Skin of body (tissue), 2 donors: ENCODE measurements around the gene DPYSL3. TPM values are rescaled to one million over a fixed set of nuclear protein-coding genes. Genes with fewer than 3 reads are reported as not detected.

Source experiments
- DNase-seq: peaks from one replicate; lab custom pipeline; 2025; lab: John Stamatoyannopoulos, UW
- total RNA-seq: library from RNA; depleted of rRNA; stranded (reverse); fragments of >200 nt; gene quantifications from one replicate; pipeline ENCODE4 v1.2.3, GENCODE V29; 2014

Gene DPYSL3
- total RNA-seq, 1 donor from 2014 or later: 71.4 TPM

DNA sequence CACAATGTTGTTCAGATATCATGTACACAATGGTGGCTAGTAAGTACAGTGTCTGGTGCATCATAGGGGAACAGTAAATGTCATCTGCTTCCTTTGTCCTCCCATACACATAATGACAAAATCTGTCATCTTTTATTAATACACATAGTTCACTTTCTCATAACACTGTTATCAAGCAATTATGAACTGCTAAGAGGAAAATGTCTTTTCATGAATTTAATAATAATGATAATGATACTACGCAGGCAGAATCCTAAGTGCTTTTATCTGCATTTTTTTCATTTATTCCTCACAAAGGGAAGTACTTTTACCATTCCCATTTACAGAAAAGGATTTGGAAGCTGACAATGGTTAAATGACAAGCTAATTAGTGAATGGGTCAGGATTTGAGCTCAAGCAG, 35.7 kb downstream of the DPYSL3 start:
- DNase-seq: no peak

DNA sequence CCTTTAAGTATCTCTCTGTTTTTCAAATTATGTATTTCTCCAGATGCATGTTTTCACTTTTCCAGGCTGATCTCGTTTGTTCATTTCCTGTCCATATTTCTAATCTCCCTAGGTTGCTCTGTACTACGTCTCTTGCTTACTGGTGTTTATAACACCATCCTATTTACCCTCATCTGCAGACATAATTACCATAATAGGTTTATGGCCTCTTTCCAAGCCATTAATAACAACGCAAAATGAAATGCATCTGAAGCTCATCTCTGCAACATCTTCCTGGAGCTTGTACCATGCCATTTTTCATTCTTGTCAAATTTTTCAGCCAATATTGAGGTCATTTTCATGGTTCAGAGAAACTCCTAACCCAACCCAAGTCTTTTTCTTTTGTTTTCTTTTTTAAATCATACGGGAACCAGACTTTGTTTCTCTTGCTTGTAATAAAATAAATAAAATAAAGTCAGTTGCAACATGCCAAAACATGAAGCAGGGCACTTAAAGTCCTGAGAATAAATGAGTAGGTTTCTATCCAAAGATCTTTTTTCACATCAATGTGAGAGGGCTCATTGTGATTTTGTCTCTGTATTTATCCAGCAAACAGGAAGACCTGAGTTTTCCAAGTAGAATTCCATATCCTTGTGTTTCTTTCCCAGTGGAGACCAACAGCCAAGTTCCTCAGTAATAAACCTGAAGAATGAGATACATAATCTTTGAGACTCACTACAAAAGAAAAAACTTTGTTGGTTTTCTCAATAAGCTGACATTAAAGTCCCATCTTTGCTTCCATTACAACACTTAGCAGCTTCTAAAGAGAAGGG, 37.0 kb downstream of the DPYSL3 start:
- DNase-seq: peak; percentile 84

DNA sequence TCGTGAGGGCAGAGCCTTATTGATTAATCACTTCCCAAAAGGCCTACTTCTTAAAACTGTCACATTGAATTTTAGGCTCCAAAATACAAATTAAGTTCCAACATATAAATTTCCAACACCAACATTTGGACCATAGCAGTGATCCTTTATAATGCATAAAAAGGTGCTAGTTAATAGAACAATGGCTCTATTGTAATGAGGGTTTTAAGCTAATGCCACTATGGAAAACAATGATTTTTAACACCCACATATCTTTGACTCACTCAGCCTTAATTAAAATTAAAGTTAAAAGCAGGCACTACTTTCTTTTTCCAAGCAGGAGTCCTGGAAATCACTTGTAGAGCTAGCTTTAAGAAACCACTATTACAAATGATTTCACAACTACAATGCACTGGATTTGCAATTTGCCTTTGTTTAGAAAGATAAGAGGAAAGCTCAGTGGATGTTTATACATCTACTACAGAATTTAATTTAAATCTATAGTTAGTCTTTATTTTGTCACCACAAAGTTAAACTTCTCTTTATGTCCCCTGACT, 41.8 kb downstream of the DPYSL3 start:
- DNase-seq: no peak

DNA sequence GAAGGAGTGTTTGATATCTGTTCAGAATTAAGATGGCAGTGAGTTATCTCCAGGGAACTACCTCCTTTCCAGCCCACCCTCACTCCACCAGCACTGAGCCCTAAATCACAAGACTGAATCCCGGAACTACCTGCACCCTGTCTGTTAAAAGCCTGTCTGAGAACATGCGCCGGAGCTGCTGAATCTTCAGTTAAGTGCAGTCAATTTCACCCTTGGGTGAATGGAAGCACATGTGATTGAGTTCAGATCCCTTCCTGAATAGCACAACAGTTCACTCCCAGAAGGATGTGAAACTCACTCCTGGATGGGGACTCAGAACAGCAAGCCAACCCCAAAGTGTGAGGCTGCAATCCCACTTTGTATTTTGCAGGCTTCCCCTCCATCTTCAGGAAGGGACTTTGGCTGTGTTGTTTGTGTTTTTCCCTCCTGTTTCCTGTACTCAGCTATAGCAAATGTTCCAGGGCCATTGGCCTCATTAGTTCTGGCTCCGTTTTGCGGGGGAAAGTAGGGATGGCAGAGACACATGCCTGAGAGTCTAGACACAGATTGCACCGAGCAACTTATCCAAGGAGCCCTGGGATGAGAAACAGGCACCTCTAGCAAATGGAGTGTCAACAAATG, 43.4 kb downstream of the DPYSL3 start:
- peak; percentile 60 for DNase-seq

DNA sequence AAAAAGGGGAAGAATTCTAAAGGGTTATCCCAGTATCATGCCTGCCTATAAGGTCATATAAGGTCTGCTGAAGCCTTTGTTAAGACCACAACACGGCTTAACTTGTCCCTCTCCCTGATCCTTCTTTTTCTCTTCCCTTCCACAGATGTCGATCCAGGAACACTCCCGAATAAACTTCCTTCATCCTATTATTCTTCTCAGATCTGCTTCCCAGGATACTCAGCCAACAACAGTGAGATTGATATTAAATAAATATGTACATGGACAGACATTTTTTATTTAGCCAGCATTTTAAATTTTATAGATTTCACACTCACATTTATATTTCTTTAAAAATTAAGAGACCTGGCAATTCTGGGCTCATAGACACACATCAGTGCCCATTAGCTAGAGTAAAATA, 44.1 kb downstream of the DPYSL3 start:
- peak; percentile 20 for DNase-seq

DNA sequence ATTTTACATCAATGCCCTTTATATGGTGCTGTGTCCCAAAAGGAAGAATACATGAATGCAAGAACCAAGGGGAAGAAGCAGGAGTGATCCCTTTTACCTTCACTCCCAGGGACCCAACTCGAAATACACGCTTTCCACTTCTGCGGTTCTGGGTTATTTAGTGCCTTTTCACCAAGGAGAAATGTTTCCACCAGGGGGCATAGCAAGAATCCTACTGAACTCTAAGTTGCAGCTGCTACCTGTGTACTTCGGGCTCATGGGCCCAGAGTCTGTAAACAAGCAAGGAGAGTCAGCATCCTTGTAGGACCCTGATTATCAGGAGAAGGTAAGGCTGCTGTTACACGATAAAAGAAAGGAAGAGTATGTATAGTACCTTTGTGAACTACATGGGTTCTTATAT, 45.7 kb downstream of the DPYSL3 start:
- no peak for DNase-seq

DNA sequence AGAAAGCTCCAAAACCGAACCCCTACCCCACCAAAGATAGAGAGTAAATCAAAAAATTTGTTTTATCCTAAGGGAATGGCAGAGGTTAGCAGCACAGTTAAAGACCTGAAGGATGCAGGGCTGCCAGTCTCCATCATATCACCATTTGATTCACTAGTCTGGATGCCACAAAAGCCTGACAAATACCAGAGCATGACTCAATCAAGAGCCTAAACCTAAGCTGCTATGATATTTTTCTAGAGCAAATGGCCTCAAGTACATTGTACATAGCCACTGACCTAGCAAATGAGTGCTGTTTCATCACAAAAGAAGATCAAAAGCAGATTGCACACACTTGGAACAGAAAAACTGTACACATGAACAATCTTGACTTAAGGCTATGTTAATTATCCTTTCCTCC, 48.0 kb downstream of the DPYSL3 start:
- no peak for DNase-seq

DNA sequence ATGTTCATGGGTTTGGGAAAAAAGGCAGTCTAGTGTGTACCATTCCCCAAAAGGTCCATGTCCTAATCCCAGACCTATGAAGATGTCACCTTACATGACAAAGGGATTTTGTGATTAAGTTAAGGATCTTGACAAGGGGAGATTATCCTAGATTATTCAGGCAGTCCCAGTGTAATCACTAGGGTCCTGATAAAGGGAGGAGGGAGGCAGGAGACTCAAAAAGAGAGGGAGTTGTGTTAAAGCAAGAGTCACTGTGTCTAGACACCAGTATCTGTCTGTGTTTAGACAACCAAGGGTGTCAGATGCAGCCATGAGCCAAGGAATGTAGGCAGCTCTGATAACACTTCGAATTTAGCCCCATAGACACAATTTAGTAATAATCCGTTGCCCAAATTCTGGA, 49.5 kb downstream of the DPYSL3 start:
- no peak for DNase-seq

DNA sequence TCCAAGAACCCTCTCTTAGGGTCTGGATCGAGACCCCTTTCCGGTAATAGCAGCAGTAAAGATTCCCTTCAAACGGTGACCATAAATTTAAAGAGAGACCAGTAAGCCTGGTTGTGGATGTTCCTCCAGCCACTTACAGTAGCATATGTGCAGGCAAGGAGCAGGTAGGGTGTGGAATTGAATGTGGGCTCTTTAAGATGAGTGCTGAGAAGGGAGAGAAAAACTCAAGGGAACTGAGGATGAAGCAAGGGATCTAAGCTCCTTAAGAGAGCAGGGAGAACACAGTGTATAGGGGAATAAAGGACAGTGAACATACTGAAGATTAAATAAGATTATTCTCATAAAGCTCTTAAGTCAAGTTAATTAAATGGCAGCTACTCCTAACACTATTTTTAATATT, 51.3 kb downstream of the DPYSL3 start:
- no peak for DNase-seq

DNA sequence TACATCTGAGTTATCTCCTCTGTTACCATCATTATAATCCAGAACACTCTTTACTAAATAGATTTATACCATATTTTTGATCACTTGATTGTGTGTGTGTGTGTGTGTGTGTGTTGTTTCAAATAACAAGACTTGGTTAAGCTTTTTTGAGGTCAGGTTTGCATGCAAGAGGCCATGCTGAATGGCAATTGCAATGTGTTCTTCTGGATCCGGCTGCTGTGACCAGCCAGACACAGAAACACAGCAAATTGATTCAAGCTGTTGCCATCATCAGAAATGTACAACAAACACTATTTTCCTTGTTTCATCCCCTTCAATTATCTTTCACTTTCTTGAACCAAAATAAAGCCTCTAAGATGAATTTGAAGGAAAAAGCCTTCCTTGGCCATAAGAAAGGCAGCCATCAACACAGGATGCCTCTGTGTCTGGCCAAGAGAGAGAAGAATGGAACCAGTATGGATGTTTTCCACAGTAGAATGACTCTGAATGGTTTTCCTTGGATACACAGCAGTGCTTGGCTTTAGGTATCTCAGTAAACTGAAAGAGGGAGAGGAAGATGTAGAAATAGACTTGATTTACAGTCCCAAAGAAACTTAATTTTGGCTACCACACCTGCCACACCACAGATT, 53.9 kb downstream of the DPYSL3 start:
- peak; percentile 33 for DNase-seq

DNA sequence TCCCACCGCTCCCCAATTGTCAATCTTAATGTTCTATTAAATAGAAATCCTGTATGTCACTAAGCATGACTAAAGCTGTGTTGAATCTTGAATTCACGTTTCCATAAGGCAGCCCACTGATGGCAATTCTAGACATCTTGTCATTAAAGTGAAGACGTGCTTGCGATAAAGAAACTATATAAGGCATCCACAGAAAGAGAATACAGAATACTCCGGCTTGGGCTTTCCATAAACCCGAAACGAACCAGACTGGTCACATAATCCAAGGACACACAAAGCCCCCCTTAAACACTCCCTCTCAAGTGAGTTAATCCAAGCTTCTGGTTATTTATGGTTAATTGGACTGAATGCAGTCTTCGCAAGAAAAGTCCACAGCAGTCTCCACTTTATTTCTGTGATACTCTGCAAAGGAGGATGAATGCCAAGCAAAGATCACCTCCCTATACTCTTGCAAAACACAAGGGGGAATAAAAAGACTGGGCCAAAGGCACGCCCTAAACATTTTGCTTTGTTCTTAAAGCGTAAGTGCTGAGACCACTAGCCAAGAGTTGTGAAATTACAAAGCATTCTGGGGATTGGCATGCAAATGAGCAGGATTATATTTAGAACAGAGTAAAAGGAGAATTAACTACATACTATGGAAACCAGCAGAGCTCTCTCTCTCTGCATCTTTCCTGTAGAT, 54.7 kb downstream of the DPYSL3 start:
- peak; percentile 93 for DNase-seq

DNA sequence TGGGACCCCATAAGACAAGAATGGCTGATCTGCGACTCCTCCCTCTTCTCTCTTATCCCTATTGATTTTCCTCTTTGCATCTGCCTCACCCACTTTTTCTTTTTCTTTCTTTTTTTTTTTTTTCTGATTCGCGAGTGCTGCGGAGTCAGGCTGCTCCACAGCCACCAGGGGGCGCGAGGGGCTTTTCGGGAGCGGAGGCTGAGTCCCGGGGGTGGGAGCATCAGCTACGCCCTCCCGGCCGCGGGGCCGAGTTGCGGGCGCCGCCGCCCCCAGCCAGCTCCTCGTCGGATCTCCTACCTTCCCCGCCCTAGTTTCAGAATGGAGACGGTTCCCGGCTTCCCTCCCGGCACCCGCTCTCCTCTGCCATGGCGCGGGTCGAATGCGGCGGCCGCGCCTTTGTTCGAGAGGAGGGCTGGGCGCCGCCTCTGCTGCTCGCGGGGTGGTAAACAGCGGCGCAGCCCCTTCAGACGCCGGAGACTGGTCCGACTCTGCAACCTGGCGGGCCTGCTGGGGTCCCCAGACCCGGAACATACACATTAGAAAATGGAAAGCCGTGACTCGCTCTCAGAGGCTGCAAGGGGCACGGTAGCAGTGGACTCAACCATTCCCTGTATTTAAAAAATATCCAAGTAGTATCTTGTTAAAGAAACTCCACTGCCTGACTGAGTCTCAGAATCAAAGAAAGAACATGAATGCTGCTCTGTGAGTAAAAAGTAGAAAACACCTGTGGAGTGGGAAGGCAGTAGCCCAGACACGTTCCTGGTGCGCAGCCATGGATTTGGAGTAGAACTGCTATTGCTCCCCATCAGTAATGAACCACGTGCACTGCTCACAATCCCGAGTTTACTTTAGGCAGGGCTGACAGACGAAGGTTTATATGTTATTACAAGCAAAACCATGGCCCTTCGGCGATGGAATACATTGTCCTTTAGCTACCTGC, 55.7 kb downstream of the DPYSL3 start:
- DNase-seq: peak; percentile 80

DNA sequence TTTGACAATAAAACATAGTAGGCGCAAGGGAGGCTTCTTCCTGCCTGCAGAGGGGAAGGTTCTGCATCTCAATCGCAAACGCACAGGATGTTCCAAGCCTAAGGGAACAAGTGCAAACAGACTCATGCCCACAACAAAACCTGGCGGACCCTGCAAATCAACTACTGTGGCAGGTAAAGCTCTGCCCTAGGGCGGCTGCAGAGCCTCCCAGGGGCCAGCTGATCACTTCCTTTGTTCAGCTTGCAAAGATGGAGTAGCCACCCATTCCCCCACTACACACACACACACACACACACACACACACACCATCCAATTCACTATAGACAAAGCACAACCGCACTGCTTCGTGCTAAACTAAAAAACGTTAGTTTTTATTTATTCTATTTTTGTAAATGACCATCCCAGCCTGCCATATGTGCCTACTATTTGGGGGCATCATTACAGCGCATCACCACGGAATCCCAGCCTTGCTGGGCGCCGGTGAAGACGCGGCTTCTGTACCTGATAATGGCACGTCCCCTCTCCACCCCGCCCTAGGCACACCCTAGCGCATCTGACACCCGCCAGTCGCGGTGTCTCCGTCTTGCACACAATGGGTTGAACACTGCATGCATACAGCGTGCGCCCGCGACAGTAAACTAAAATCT, 57.6 kb downstream of the DPYSL3 start:
- no peak for DNase-seq

DNA sequence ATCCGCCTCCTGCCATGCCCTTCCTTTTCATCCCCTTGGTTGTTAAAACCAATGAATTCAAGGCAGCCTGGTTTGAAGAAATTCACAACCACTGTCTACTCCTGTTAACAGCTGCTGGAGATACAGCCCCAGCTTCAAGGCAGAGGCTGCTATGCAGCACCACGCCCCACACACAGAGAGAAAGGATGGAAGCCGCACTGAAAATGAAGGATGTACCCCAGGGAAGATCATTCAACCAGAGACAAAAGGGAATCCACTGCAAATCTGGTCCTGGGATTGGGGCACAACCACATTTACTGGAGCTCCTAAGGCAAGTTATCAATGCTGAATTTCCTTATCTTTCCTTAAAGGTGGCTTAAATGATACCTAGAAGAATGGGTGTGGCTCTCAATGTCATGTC, 58.7 kb downstream of the DPYSL3 start:
- DNase-seq: no peak

DNA sequence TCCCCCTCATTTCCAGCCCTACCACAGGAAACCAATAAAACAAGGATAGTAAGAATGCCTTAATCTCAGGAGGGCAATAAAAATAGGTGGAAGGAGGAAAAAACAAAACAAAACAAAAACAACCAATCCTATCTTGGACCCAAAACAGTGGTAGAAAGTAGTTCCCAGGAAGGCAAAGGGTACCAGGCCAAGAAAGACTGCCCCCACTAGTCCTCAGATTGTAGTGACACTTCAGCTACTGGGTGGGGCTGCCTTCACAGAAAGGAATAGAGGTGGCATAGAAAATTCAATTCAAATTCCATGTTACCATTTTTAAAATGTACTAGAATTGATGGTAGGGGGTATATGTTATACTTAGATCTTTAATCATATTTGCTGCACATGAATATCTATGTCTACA, 59.3 kb downstream of the DPYSL3 start:
- DNase-seq: no peak

DNA sequence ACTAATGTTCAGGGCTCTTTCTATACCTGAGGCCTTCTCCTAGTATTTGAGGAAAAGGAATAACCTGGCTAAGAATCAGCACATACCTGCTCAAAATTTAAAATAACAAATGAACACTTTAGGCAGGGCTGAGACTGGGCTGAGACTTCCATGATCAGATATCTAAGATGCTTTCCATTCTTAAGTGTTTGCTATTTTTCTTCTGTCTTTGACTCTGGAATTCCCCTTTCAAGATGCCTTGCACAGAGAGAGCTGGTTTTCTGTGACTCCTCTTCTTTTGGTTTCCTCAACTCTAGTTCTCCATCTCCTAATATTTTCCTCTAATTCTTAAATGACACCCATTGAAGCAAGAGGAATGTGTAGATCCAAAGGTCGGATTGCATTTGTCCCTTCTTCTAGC, 61.1 kb downstream of the DPYSL3 start:
- no peak for DNase-seq

DNA sequence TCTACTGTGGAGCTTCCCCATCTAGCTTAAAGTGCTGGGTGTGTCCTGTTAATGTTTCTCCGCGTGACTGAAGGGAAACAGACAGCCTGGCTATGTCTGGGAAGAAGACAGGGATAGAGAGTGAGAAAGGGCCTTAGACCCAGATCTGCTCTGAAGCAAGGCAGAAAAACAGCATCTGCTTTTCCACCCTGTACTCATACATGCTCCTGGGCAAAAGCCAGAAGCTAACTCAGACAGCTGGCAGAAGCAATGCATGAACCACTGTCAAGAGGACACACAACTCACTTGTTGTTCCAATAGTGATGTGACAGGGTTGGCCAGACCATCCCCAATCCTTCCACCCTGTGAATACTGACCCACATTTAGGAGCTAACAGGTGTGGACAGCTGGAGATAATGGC, 63.3 kb downstream of the DPYSL3 start:
- peak; percentile 33 for DNase-seq

DNA sequence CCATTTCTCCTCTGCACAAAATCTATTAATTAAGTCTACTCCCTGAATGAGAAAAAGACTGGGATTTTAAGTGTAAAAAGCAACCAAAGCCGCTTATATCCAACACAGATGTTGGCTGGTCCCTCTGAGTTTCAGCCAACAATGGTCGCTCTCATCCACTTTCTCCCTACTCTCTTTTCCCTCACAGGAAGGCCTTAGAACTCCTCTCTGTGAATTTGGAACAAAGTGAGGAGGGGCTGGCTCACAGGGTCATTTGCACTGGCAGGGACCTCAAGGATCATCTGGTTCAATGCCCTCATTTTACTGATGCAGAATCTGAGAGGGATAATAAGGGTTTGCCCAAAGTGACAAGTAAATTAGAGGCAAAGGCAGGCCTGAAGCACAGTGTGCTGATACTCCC, 64.0 kb downstream of the DPYSL3 start:
- no peak for DNase-seq

DNA sequence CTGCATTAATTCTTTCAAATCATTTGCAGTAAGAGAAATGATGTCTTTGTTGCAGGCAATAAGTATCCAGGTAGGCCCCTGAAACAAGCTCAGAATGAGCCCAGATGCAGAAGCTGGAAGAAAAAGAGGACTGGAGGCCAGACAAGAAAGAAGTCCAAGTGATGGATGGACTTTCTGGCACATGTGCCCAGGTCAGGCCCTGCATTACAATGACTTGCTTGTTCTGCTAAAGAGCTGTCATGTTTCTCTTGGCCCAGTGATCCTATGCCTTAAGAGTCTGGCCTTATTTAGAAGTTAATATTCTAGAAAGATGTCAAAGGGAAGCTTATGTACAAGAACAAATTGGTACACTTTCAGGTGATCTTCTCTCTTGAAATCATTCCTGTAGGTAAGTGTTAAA, 64.8 kb downstream of the DPYSL3 start:
- no peak for DNase-seq

DNA sequence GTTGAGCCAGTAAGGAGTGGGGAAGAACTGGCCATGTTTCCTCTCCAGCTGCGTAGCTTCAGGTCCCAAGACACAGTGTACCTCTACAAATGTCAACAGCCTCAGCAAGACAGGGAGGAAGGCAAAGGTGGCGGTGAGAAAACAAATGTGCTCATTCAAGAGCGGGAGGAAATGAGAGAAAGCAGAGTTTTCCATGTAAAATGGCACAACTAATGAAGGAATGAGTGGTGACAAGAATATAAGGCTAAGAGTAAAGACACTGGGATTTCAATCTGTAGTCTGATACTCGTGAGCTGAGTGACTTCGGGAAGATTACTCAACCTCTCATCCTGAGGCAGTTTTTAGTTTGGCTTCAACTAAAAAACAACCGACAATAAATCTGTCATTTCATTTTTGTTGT, 67.6 kb downstream of the DPYSL3 start:
- peak; percentile 10 for DNase-seq
